BLaER1 (cell line): ENCODE measurements around the gene ATP8B4.
A peak's percentile ranks its signal among the peaks of the same experiment; 100 is the strongest.

Experiments
- H3K27ac ChIP-seq: shearing (Covaris generic); formaldehyde crosslinking; 2 replicates; pipeline ENCODE4 v1.8.1; 2022
- H3K27me3 ChIP-seq: shearing (Covaris generic); formaldehyde crosslinking; 2 replicates; pipeline ENCODE4 v1.8.1; 2022
- H3K36me3 ChIP-seq: shearing (Covaris generic); formaldehyde crosslinking; 2 replicates; pipeline ENCODE4 v1.8.1; 2022
- H3K4me1 ChIP-seq: shearing (Covaris generic); formaldehyde crosslinking; 2 replicates; pipeline ENCODE4 v1.8.1; 2022
- H3K4me2 ChIP-seq: shearing (Covaris generic); formaldehyde crosslinking; 2 replicates; pipeline ENCODE4 v1.8.1; 2022
- H3K4me3 ChIP-seq: shearing (Covaris generic); formaldehyde crosslinking; 2 replicates; pipeline ENCODE4 v1.8.1; 2022
- H3K9ac ChIP-seq: shearing (Covaris generic); formaldehyde crosslinking; 2 replicates; pipeline ENCODE4 v1.8.1; 2022
- H3K9me3 ChIP-seq: shearing (Covaris generic); formaldehyde crosslinking; 2 replicates; pipeline ENCODE4 v1.8.1; 2022
- H4K20me1 ChIP-seq: shearing (Covaris generic); formaldehyde crosslinking; 2 replicates; pipeline ENCODE4 v1.8.1; 2022
- Cebpa-rat ChIP-seq: shearing (Covaris generic); IDR thresholded peaks from 2 replicates; pipeline ENCODE4 v1.8.1; 2022

ATP8B4 gene

DNA sequence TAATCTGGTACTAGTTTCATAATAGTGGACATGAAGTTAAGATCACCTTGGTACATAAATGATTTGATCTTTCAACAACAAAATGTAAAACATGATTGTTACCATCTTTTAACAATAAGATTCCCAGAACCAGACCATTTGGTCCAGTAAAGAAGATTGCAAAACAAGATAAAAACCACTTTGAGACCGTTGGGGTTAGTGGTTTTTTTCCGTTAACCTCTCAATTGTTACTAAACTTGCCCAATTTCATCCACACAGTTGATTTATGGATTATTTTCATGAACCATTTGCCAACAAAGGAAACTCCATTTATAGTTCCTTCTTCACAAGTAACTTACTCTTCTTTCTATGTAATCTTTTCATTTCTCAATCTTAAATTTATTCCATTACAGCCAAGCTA, 53.8 kb downstream of the ATP8B4 start:
- Histone ChIP-seq H3K27me3 (no peaks in the 10 kb centered on the region), H3K9me3 (no peaks in the 10 kb centered on the region), H3K27ac (no peak overlapping the region), H3K4me3 (no peak overlapping the region), H3K9ac (no peak overlapping the region), H4K20me1 (no peaks in the 10 kb centered on the region), H3K36me3 (no peaks in the 10 kb centered on the region), H3K4me2 (peak overlapping the region; percentile 20; the same call in 1 of the 2 replicates), H3K4me1 (peaks cover 6% of the 10 kb centered on the region; the same call in 1 of the 2 replicates)
- TF ChIP-seq Cebpa-rat = no peak

DNA sequence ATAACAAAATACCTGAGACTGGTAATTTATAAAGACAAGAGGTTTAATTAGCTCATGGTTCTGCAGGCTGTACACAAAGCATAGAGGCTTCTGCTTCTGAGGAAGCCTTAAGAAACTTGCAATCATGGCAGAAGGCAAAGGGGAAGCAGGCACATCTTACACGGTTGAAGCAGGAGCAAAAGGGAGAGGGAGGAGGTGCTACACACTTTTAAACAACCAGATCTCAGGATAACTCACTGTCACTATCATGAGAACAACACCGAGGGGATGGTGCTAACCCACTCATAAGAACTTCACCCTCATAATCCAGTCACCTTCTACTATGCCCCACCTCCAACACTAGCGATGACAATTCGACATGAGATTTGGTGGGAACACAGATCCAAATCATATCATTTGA, 54.4 kb downstream of the ATP8B4 start:
- TF ChIP-seq Cebpa-rat = no peak
- Histone ChIP-seq H3K4me2 (no peak overlapping the region), H3K9me3 (no peaks in the 10 kb centered on the region), H4K20me1 (no peaks in the 10 kb centered on the region), H3K9ac (no peak overlapping the region), H3K4me3 (no peak overlapping the region), H3K27me3 (no peaks in the 10 kb centered on the region), H3K27ac (no peak overlapping the region), H3K36me3 (no peaks in the 10 kb centered on the region), H3K4me1 (peaks cover 6% of the 10 kb centered on the region; the same call in 1 of the 2 replicates)

DNA sequence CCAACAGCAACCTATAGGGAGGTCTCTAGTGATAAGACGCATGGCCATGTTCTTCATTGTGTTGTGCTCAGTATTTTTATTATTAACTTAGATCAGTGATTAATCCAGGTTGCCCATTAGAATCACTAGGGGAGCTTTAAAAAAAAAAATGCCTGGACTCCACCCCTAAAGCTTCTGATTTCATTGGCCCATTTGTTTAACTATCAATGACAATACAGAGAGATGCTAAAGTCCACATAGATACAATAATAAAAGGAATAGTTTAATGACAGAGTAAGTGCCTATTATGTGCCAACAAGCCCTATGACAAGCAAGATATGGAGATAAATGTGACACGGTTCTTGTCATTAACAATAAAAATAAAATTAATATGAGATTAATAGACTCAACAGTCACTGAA, 55.8 kb downstream of the ATP8B4 start:
- no peak overlapping the region for H3K9ac ChIP-seq
- H3K9me3 ChIP-seq = no peaks in the 10 kb centered on the region
- H3K36me3 ChIP-seq = no peaks in the 10 kb centered on the region
- no peak overlapping the region for H3K4me2 ChIP-seq
- no peaks in the 10 kb centered on the region for H3K27me3 ChIP-seq
- no peak overlapping the region for H3K27ac ChIP-seq
- peaks cover 6% of the 10 kb centered on the region; the same call in 1 of the 2 replicates for H3K4me1 ChIP-seq
- H3K4me3 ChIP-seq = no peak overlapping the region
- no peak for TF ChIP-seq Cebpa-rat
- no peaks in the 10 kb centered on the region for H4K20me1 ChIP-seq

DNA sequence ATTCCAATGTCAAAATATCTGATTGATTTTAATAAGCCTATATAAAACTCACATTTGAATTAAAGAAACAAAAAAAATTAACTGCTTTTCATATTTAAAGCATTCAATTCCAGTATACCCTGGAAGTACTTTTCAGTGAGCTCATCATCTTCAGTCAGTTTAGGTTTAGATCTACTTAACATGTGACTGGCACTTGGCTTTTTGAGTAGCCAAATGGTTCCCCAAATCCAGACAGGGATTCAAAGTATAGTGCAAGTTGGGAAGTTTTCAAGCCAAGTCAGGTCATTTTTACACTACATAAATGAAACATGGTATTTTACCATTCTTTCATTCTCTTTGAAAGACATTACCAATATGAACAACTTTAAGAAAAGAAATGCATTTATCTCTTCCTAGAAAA, 57.5 kb downstream of the ATP8B4 start:
- no peaks in the 10 kb centered on the region for H4K20me1 ChIP-seq
- H3K4me3 ChIP-seq = no peak overlapping the region
- no peaks in the 10 kb centered on the region for H3K9me3 ChIP-seq
- peaks cover 6% of the 10 kb centered on the region; the same call in 1 of the 2 replicates for H3K4me1 ChIP-seq
- H3K27me3 ChIP-seq = no peaks in the 10 kb centered on the region
- H3K36me3 ChIP-seq = no peaks in the 10 kb centered on the region
- no peak for TF ChIP-seq Cebpa-rat
- H3K4me2 ChIP-seq = no peak overlapping the region
- H3K27ac ChIP-seq = no peak overlapping the region
- no peak overlapping the region for H3K9ac ChIP-seq

DNA sequence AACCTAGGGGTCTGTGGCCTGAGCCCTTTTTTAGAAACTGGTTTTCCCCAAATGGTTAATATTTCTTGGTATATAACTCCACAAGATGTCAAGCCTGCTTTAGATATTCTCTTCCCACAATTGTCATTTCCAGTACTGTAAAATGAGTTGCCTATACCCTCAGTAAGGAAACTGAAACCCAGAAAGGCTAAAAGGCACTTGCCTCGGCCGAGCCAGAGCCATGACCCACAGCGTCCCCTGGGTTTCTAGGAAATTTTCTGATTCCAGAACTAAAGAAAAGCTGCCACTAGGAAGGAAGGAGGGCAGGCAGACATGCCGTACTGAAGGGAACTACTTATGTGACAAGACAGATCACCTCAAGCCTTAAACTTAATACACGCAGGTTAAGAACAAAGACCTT, 59.1 kb downstream of the ATP8B4 start:
- Histone ChIP-seq H3K9ac (no peak overlapping the region), H3K27ac (no peak overlapping the region), H3K4me2 (no peak overlapping the region)

DNA sequence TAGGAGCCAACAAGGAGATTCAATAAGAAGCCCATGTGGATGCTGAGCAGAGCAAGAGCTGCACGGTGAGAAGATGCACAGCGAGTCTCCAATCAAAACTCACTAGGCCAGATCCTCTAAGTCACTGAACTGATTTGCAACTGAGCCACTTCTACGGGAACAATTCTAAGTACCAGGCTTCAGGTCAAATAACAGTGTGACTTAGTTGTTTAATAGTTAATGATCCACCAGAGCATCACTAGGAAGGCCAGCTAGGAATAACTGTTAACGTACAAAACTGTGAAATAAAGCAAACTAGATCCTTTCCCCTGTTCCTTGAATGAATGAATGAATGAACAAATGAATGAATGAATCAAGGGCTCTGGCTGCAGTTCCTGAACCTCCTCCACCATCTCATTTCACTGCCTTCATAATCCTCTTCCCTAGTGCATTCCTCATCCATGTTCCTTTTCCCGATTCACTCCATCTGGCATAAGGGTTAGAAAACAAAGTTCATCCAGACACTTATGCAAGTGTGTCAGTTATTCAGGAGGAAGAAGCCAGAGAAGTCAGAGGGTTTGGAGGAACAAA, 59.7 kb downstream of the ATP8B4 start:
- H3K9ac ChIP-seq = no peak overlapping the region
- no peaks in the 10 kb centered on the region for H3K36me3 ChIP-seq
- 0 out of 2 replicates have a peak, but pooled peaks cover 2% of the 10 kb centered on the region for H3K9me3 ChIP-seq
- no peak overlapping the region for H3K27ac ChIP-seq
- H4K20me1 ChIP-seq = no peaks in the 10 kb centered on the region
- H3K4me2 ChIP-seq = no peak overlapping the region
- peaks cover 19% of the 10 kb centered on the region for H3K4me1 ChIP-seq
- H3K4me3 ChIP-seq = no peak overlapping the region
- TF ChIP-seq Cebpa-rat = no peak
- H3K27me3 ChIP-seq = no peaks in the 10 kb centered on the region

More for the DNA sequence above, 59.1 kb downstream of the ATP8B4 start:
- H4K20me1 ChIP-seq = no peaks in the 10 kb centered on the region
- no peaks in the 10 kb centered on the region for H3K27me3 ChIP-seq
- TF ChIP-seq Cebpa-rat = no peak
- H3K9me3 ChIP-seq = no peaks in the 10 kb centered on the region
- peaks cover 15% of the 10 kb centered on the region for H3K4me1 ChIP-seq
- H3K4me3 ChIP-seq = no peak overlapping the region
- H3K36me3 ChIP-seq = no peaks in the 10 kb centered on the region

DNA sequence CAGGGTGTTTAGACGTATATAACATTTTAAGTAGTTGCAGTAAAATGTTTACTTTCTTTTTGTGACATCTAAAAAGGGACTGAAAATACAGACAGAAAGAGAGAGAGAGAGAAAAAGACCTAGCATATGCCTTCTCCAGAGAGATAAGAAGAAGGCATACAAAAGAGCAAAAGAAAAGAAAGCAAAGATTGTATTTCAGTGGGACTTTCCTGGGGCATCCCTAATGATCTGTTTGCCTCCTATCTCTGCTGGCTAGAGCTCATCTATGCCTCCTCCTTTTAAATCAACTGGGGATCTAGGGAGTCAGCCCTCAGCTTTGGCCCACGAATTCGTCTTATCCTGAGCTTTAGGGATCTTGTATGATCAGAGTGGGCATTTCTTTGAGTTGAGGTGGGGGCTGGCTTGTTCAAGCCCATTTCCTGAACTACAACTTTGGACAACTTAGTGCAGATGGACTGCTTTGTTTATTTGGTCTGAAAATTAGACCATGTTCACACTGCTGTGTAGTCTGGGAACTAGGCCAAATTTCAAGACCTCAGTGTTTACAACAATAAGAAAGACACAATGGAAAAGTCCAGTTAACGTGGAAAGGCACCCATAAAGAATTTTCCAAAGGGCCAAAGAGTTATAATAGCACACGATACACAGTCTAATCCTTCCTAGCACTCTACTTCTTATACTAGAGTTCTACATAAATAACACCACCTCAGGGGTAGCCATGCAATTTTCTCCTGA, 61.0 kb downstream of the ATP8B4 start:
- no peaks in the 10 kb centered on the region for H4K20me1 ChIP-seq
- H3K9me3 ChIP-seq = 0 out of 2 replicates have a peak, but pooled peaks cover 5% of the 10 kb centered on the region
- no peak overlapping the region for H3K4me3 ChIP-seq
- no peak for TF ChIP-seq Cebpa-rat
- no peaks in the 10 kb centered on the region for H3K36me3 ChIP-seq
- H3K27ac ChIP-seq = no peak overlapping the region
- no peak overlapping the region for H3K9ac ChIP-seq
- no peak overlapping the region for H3K4me2 ChIP-seq
- H3K4me1 ChIP-seq = peaks cover 19% of the 10 kb centered on the region
- H3K27me3 ChIP-seq = no peaks in the 10 kb centered on the region

DNA sequence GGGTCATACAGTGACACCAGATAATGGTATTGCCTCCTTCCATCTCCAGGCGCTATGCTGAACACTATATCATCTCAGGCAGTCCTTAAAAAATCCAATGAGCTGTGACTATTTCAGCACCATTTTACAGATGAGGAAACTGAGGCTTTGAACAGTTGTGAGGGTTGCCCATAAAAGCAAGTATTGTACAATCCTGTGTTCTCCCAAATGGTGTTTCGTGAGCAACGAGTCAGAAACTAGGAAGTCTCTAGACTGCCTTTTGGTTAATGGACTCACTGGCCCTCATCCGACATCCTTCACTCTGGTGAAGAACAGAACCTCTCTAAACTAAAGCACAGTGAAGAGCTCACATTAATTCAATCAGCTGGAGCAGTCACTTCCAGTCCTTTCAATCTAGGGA, 61.8 kb downstream of the ATP8B4 start:
- no peak for TF ChIP-seq Cebpa-rat
- Histone ChIP-seq H4K20me1 (no peaks in the 10 kb centered on the region), H3K36me3 (no peaks in the 10 kb centered on the region), H3K4me2 (no peak overlapping the region), H3K4me3 (no peak overlapping the region), H3K9ac (no peak overlapping the region), H3K27ac (no peak overlapping the region), H3K27me3 (no peaks in the 10 kb centered on the region), H3K4me1 (peaks cover 19% of the 10 kb centered on the region), H3K9me3 (0 out of 2 replicates have a peak, but pooled peaks cover 5% of the 10 kb centered on the region)

DNA sequence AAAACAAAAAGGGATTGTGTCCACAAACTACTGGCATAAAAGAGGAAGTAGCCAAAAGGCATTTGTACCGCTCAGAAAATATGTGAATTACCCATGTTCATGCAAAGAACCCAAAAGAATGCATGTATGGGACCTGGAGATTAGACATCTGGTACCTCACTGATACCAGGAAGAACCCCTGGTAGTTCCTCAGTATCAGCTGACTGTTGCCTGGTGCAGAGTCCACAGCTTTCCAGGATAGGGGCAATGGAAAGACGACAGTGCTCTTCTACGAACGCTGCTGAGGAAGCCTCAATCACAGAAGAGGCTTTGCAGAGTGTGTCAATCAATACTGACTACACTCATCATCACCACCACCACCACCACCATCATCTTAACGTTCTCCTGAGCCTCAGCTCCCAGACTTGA, 63.3 kb downstream of the ATP8B4 start:
- 0 out of 2 replicates have a peak, but pooled peaks cover 5% of the 10 kb centered on the region for H3K9me3 ChIP-seq
- H3K27ac ChIP-seq = no peak overlapping the region; the same call in 1 of the 2 replicates
- H3K27me3 ChIP-seq = no peaks in the 10 kb centered on the region
- no peak overlapping the region for H3K9ac ChIP-seq
- no peak overlapping the region for H3K4me3 ChIP-seq
- H4K20me1 ChIP-seq = no peaks in the 10 kb centered on the region
- H3K36me3 ChIP-seq = no peaks in the 10 kb centered on the region
- no peak for TF ChIP-seq Cebpa-rat
- peaks cover 19% of the 10 kb centered on the region for H3K4me1 ChIP-seq
- H3K4me2 ChIP-seq = peak overlapping the region; percentile 51

DNA sequence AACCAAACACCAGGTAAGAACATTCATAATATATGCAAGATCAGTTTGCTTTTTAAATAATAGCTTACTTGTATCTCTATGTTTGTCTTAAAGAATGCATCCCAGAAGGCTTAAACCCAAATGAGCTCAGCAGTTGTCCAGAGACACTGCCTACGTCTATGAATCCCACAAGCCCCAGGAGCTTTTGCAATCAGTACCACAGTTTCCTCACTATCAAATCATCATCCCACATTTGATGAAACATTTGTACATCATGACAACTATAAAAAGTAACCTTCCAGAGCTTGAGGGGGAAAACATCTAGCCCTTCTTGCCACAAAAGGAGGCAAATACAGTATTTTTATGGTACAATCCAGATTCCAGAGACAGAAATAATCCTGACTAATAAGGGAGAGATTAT, 63.7 kb downstream of the ATP8B4 start:
- Histone ChIP-seq H3K27me3 (no peaks in the 10 kb centered on the region), H3K9ac (no peak overlapping the region), H3K4me1 (peaks cover 19% of the 10 kb centered on the region), H3K27ac (no peak overlapping the region), H4K20me1 (no peaks in the 10 kb centered on the region), H3K9me3 (0 out of 2 replicates have a peak, but pooled peaks cover 5% of the 10 kb centered on the region), H3K4me3 (no peak overlapping the region), H3K36me3 (no peaks in the 10 kb centered on the region), H3K4me2 (peak overlapping the region; percentile 51)
- TF ChIP-seq Cebpa-rat = no peak
